Fibroblast of pulmonary artery (primary cell): ENCODE measurements around the gene ZNF641.

ENCODE experiments used
- DNase-seq: peaks from one replicate; pipeline ENCODE4 v3.0.0-alpha.2; 2010; ENCODE audit warnings: low read depth
- H3K4me3 ChIP-seq: replicated peaks from 2 replicates; pipeline ENCODE4 v1.5.1; 2011; ENCODE audit warnings: low read depth, mild to moderate bottlenecking, control low read depth, low read length, moderate library complexity
- TF ChIP-seq, protein P1 (sequence below): IDR thresholded peaks from 2 replicates; pipeline ENCODE4 v1.5.1; 2011; ENCODE audit warnings: mild to moderate bottlenecking, control low read depth, low read length, inconsistent platforms; ENCODE audit errors: missing control alignments

The ZNF641 gene

DNA sequence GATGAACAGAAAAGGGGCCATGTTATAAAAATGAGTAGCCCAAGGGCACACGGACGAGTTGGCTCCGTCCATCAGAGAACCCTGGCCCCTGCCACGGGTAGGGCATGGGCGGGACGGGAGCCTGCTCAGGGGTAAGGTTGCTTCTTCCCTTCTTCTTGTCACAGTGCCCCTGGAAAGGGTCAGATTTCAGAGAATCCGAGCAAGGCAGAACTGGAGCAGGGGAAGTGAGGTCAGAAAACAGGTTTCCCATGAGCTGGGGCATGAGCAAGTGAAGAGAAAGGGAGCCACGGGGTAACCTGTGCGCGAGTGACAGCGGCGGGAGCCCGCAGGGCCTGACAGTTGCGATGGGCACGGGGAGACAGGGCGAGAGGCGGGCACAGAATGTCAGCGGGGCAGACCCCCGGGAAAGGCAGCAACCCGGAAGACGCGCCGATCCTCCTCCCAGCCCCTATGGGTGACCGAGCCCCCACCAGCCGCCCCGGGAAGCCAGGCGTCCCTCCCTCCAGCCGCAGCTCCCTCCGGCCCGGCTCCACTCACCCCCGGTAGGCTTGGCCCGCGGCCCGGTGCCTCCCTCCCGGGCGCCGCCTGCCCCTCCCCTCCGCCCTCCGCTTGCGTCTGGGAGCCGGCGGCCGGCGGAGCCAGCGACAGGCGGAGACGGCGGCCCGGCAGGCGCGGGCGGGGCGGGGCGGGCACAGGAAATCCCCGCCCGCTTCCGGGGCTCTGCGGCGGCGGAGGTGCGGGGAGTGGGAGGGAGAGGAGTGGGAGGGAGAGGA lies at the start of gene ZNF641:
Gene ZNF641 (minus strand): TSS at position 671 of the 773 bp plus-strand sequence. CDS start 2,829 bp downstream, outside the sequence.
- H3K4me3 ChIP-seq, result peak within 1 kb of the TSS; percentile 73
- DNase-seq, result peak; percentile 73
- TF ChIP-seq, protein P1, sequence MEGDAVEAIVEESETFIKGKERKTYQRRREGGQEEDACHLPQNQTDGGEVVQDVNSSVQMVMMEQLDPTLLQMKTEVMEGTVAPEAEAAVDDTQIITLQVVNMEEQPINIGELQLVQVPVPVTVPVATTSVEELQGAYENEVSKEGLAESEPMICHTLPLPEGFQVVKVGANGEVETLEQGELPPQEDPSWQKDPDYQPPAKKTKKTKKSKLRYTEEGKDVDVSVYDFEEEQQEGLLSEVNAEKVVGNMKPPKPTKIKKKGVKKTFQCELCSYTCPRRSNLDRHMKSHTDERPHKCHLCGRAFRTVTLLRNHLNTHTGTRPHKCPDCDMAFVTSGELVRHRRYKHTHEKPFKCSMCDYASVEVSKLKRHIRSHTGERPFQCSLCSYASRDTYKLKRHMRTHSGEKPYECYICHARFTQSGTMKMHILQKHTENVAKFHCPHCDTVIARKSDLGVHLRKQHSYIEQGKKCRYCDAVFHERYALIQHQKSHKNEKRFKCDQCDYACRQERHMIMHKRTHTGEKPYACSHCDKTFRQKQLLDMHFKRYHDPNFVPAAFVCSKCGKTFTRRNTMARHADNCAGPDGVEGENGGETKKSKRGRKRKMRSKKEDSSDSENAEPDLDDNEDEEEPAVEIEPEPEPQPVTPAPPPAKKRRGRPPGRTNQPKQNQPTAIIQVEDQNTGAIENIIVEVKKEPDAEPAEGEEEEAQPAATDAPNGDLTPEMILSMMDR, result no peak

DNA sequence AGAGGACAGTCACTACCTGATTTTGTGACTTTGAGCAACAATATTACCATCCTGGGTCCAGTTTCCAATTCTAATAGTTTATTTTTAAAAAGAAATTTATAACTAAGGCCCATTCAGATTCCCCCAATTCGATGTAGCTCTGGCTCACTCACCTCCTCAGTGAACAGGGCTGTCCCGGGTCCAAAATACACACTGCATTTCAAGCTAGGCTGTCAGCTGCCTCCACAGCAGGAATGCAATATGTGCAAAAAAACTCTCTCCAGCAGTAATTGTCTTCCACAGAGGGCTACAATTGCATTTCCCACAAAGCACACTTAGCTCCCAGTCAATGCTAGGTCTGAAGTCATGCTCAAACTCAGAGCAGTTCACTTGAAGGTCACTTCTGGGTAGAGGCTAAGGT lies 39.3 kb upstream of the ZNF641 start:
- DNase-seq, result no peak
- no peak overlapping the region for H3K4me3 ChIP-seq
- TF ChIP-seq, protein P1, result no peak

DNA sequence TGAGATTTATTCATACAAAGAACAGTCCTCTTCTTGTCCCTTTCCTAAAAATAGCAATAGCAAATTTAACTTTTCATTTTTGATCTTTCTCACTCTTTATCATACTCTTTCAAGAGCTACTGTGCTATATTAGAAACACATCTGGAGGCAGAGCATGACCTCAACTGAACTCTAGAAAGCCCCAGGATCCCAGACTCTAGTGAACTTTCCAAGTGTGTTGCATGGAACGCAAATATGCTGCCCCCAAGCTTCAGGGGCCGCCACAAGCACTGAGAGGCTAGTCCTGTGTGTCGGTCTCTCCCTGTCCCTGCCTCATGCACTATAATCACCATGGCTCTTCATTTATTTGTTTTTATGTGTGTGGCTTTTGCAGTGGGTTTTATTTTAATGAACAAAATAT lies 38.7 kb upstream of the ZNF641 start:
- DNase-seq, result no peak
- TF ChIP-seq, protein P1, result no peak
- no peak overlapping the region for H3K4me3 ChIP-seq

DNA sequence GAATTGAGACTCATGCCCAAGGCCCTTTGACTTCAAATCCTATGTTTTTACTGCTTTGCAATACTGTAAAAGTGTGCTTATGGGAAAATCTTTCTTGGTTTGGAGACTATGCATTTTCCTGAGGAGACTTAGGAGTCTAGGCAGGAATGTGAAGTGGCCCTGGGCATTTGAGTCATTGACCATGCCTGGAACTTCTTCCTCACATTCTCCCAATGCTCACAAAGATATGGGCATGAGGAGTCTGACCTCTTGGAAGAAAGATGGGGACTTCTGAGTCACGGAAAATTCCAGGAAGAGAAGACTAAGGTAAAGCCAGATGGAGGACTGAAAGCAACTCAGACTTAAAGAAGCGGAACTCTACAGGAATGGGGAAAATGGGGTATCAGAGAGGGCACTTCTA lies 38.2 kb upstream of the ZNF641 start:
- TF ChIP-seq, protein P1, result no peak
- DNase-seq, result peak; percentile 16
- H3K4me3 ChIP-seq, result no peak overlapping the region

DNA sequence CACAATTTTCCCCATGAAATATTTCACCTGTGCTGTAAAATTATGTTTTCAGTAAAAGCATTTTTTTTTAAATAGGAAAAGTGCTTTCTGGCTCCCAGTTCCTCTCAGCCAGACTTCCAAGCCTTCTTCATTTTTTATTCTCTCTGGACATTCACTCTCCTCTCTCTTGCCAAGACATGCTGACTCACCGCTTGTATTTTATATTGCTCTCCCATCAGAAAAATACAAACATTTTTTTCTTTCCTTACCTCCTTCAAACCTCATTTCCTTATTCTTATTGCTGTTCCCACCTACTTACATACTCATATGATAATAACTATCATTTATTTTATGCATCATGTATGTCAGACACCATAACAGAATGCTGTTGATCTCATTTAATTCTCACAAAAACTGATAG lies 37.7 kb upstream of the ZNF641 start:
- TF ChIP-seq, protein P1, result no peak
- DNase-seq, result peak; percentile 37

DNA sequence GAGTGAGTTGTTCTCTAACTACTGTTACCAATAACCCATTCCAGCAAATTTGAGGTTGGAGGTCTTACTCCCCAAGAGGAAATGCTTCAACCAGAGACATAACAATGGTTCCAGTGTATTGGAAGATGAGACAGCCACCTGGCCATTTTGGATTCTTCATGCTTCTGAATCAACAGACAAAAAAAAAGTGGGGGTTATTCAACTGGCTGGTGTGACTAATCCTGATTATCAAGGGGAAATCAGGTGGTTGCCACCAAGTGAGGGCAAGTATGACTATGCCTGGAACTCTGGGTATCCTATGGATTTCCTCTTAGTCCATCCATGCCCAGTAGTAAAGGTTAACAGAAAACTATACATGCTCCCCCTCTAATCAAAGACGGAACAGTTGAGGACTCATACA lies 29.9 kb upstream of the ZNF641 start:
- no peak overlapping the region for H3K4me3 ChIP-seq
- no peak for DNase-seq
- TF ChIP-seq, protein P1, result no peak

More for the DNA sequence above, 37.7 kb upstream of the ZNF641 start:
- H3K4me3 ChIP-seq, result no peak overlapping the region

DNA sequence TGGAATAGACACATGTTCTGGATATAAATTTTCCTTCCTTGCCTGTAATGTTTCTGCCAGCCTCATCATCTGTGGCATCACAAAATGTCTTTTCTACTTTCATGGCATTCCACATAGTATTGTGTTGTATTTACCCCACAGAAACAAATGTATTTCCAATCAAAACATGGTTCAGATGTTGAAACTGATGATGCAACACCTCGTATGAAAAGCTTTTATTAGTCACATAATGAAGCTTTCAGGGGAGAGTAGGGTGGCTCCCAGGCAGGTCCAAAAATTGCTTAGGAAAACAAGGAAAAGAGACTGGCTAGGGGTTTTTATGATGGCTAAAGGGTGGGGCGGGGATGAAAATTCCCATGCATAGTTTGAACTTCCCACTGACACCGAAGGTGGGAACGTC lies 29.1 kb upstream of the ZNF641 start:
- DNase-seq, result peak; percentile 34
- H3K4me3 ChIP-seq, result no peak overlapping the region
- TF ChIP-seq, protein P1, result no peak
